PC-3 (cell line): ENCODE results near the gene CYTH3. TPM values are rescaled to one million over a fixed set of nuclear protein-coding genes. Genes with fewer than 3 reads are reported as not detected.

Source experiments
- ATAC-seq: fragments of 200-7000 bp; cut with Tn5 transposase; 2 replicates; pipeline ENCODE4 v1.9.1; 2020; ENCODE audit warnings: mild to moderate bottlenecking, moderate library complexity
- BruUV-seq: library from RNA; stranded (reverse); fragments of 400-500 nt; replicated peaks from 2 replicates; lab custom pipeline; 2021; lab: Mats Ljungman, UMichigan
- CTCF ChIA-PET: fragments of 300-600 bp; sonication (Branson Sonifier 250); formaldehyde crosslinking; loops from one replicate; lab custom pipeline; 2022; ENCODE audit warnings: antibody characterized with exemption; lab: Charles Lee
- POLR2A ChIA-PET: fragments of 300-600 bp; sonication (Branson Sonifier 250); formaldehyde crosslinking; loops from one replicate; lab custom pipeline; 2022; ENCODE audit warnings: antibody characterized with exemption; ENCODE audit not compliant: unreplicated experiment; lab: Charles Lee
- DNase-seq: peaks from one replicate; pipeline ENCODE4 v3.0.0-alpha.2; 2015
- H2AFZ ChIP-seq: fragments of 300-600 bp; sonication (generic); 2 replicates; pipeline ENCODE4 v1.6.0; 2016; ENCODE audit warnings: antibody characterized with exemption, low read length
- H3F3A ChIP-seq: fragments of 300-600 bp; sonication (generic); one replicate; pipeline ENCODE4 v1.6.0; 2017; ENCODE audit warnings: antibody characterized with exemption, low read length, control low read depth, mild to moderate bottlenecking; ENCODE audit not compliant: unreplicated experiment
- H3K27ac ChIP-seq: fragments of 300-600 bp; sonication (generic); 2 replicates; pipeline ENCODE4 v1.5.1; 2016; ENCODE audit warnings: mild to moderate bottlenecking, low read length
- H3K27me3 ChIP-seq: fragments of 300-600 bp; sonication (generic); 2 replicates; pipeline ENCODE4 v1.6.1; 2016; ENCODE audit warnings: low read length, mixed read lengths
- H3K36me3 ChIP-seq: fragments of 300-600 bp; sonication (generic); 2 replicates; pipeline ENCODE4 v1.6.1; 2016; ENCODE audit warnings: low read depth, mixed run types, low read length, mixed read lengths
- H3K4me1 ChIP-seq: fragments of 300-600 bp; sonication (generic); 2 replicates; pipeline ENCODE4 v1.5.1; 2016; ENCODE audit warnings: low read length; ENCODE audit not compliant: insufficient read depth
- H3K4me2 ChIP-seq: fragments of 300-600 bp; sonication (generic); 2 replicates; pipeline ENCODE4 v1.6.0; 2016; ENCODE audit warnings: low read length
- H3K4me3 ChIP-seq: fragments of 300-600 bp; sonication (generic); 2 replicates; pipeline ENCODE4 v1.5.1; 2016; ENCODE audit warnings: mild to moderate bottlenecking, low read length, mixed read lengths
- H3K79me2 ChIP-seq: fragments of 300-600 bp; sonication (generic); 2 replicates; pipeline ENCODE4 v1.6.1; 2017; ENCODE audit warnings: low read length, mixed read lengths
- H3K9ac ChIP-seq: fragments of 300-600 bp; sonication (generic); 2 replicates; pipeline ENCODE4 v1.6.0; 2016; ENCODE audit warnings: mild to moderate bottlenecking, low read length
- H3K9me2 ChIP-seq: fragments of 300-600 bp; sonication (generic); replicated peaks from 2 replicates; pipeline ENCODE4 v1.6.1; 2016; ENCODE audit warnings: mixed run types, low read length, mixed read lengths
- H3K9me3 ChIP-seq: fragments of 300-600 bp; sonication (generic); 2 replicates; pipeline ENCODE4 v1.6.1; 2016; ENCODE audit warnings: low read length, mixed read lengths
- H4K20me1 ChIP-seq: fragments of 300-600 bp; sonication (generic); 2 replicates; pipeline ENCODE4 v1.6.1; 2016; ENCODE audit warnings: low read length, mixed read lengths
- EZH2 ChIP-seq: fragments of 300-600 bp; sonication (generic); IDR thresholded peaks from one replicate; pipeline ENCODE4 v1.6.1; 2017; ENCODE audit warnings: antibody characterized with exemption, mild to moderate bottlenecking, low read length; ENCODE audit not compliant: unreplicated experiment
- EZH2phosphoT487 ChIP-seq: fragments of 300-600 bp; sonication (generic); IDR thresholded peaks from 2 replicates; pipeline ENCODE4 v1.6.1; 2018; ENCODE audit warnings: mild to moderate bottlenecking, antibody characterized with exemption, low read length, borderline replicate concordance
- intact Hi-C: fragments of 100-400 bp; cut with micrococcal nuclease; formaldehyde crosslinking; loops from 2 replicates; pipeline ENCODE4 v1.9.0; 2023
- total RNA-seq: library from RNA; depleted of rRNA; stranded (reverse); fragments of >200 nt; gene quantifications from 2 replicates; pipeline ENCODE4 v1.2.3, GENCODE V29; 2014
- TF ChIP-seq, protein P1 (sequence below): fragments of 300-600 bp; sonication (generic); conservative IDR thresholded peaks from 2 replicates; pipeline ENCODE4 v1.5.1; 2017; ENCODE audit warnings: antibody characterized with exemption, low read depth, mild to moderate bottlenecking, low read length

The CYTH3 gene
- total RNA-seq, 1 experiment from 2014 or later = 23.1 TPM

DNA sequence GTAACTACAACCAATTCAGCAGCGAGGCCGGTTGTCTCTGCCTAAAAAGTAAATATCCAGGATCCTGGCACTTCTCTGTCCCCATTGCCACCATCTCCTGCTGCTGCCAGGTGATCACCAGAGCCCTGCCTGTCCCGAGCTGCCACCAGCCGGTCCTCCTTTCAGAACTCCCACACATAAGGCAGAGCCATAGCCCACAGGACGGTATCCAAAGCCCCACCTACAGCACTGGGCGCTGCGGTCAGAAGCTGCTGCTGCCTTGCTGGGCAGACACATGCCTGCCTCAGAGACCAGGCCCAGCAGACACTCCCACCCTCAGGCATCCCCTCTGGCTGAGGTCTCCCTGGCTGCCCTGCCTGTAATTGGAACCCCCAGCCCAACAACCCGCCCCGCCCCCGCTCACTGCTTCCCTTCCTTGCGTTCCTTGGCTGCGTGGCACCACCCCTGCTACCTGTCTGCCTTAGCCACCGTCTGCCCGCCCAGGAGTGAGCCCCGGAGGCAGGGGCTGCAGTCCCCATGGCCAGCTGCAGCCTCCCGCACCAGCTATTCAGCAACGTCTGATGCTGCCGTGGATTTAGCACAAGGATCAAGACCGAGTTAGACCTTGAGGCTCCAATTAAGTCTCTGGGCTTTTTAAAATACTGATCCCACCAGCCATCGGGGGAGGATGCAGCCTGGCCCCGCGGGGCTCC lies 100.7 kb downstream of the CYTH3 start:
- no peaks in the 10 kb centered on the region for H3K9me2 ChIP-seq
- H3K9ac ChIP-seq = no peak overlapping the region
- DNase-seq = no peak
- no peaks in the 10 kb centered on the region for H3K27me3 ChIP-seq
- no peaks in the 10 kb centered on the region for H3K9me3 ChIP-seq
- H3F3A ChIP-seq = no peaks in the 10 kb centered on the region
- H2AFZ ChIP-seq = no peak overlapping the region
- H3K4me1 ChIP-seq = peaks cover 17% of the 10 kb centered on the region
- H3K4me3 ChIP-seq = no peak overlapping the region
- TF ChIP-seq EZH2phosphoT487 (no peak), EZH2 (no peak)
- TF ChIP-seq, protein P1, sequence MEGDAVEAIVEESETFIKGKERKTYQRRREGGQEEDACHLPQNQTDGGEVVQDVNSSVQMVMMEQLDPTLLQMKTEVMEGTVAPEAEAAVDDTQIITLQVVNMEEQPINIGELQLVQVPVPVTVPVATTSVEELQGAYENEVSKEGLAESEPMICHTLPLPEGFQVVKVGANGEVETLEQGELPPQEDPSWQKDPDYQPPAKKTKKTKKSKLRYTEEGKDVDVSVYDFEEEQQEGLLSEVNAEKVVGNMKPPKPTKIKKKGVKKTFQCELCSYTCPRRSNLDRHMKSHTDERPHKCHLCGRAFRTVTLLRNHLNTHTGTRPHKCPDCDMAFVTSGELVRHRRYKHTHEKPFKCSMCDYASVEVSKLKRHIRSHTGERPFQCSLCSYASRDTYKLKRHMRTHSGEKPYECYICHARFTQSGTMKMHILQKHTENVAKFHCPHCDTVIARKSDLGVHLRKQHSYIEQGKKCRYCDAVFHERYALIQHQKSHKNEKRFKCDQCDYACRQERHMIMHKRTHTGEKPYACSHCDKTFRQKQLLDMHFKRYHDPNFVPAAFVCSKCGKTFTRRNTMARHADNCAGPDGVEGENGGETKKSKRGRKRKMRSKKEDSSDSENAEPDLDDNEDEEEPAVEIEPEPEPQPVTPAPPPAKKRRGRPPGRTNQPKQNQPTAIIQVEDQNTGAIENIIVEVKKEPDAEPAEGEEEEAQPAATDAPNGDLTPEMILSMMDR = no peak
- intact Hi-C loops = no loop called here
- no peak for ATAC-seq
- peaks cover 9% of the 10 kb centered on the region for H3K36me3 ChIP-seq
- H4K20me1 ChIP-seq = no peaks in the 10 kb centered on the region
- ChIA-PET POLR2A (no interaction called here), CTCF (no interaction called here)
- no peaks in the 10 kb centered on the region for H3K79me2 ChIP-seq
- no TSS peak for BruUV-seq
- H3K4me2 ChIP-seq = no peak overlapping the region
- H3K27ac ChIP-seq = no peak overlapping the region

DNA sequence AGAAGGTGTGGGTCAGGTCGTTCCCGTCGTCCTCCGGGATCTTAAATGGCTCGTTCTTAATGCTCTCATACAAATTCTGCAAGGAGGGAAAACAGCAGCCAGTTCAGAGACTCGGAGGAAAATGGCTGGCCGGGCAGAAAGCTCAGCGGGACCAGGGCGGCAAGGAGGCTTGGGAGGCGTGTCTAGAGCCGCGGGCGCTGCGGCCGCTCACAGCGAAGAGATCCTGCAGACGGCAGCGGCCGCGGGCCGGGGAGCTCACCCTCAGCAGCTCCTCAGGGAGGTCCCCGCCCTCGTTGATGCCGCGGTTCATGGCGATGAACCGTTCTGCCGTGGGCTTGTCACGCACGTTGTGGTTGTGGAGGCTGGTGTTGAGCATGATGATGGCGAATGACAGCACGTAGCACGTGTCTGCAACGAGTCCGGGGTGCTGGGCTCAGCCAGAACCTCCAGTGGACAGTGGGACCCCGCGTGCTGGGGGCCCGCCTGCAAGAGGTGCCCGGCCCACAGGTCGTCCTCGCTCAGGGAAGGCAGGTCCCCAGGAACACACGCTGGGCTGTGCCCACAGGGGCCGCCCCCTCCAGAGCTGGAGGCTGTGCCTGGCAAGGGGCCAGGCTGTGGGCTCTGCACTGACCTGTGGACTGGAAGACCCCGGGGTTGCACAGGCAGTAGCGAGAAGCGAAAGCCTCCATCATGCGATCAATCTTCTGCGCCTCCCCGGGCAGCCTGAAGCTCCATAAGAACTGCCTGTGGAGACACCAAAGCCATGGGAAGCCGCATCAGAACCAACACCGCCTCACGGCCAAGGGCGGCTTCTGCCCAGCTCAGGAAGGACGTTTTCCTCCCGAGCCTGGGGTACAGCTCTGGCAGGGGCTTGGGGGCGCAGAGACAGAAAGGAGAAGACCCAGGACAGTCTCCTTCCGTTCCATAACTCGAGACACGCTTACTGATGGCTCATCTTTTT lies 101.6 kb downstream of the CYTH3 start:
- H2AFZ ChIP-seq = no peak overlapping the region
- H4K20me1 ChIP-seq = no peaks in the 10 kb centered on the region
- H3K9me3 ChIP-seq = no peaks in the 10 kb centered on the region
- ATAC-seq (no peak), DNase-seq (no peak)
- CTCF ChIA-PET = no interaction called here
- H3K4me3 ChIP-seq = no peak overlapping the region
- POLR2A ChIA-PET = no interaction called here
- no peaks in the 10 kb centered on the region for H3F3A ChIP-seq
- peaks cover 8% of the 10 kb centered on the region for H3K4me1 ChIP-seq
- H3K9me2 ChIP-seq = no peaks in the 10 kb centered on the region
- no peaks in the 10 kb centered on the region for H3K27me3 ChIP-seq
- intact Hi-C loops = no loop called here
- H3K36me3 ChIP-seq = peaks cover 7% of the 10 kb centered on the region; the same call in 1 of the 2 replicates
- TF ChIP-seq, protein P1 = no peak
- no peak for TF ChIP-seq EZH2phosphoT487
- no peak overlapping the region for H3K27ac ChIP-seq
- no peak overlapping the region for H3K9ac ChIP-seq
- BruUV-seq = no TSS peak
- H3K79me2 ChIP-seq = no peaks in the 10 kb centered on the region
- H3K4me2 ChIP-seq = no peak overlapping the region
